Measurements from ENCODE around the gene UTF1.
A peak's percentile ranks its signal among the peaks of the same experiment; 100 is the strongest.

The UTF1 gene

GRCh38 chr10:133236401-133237240, 6.6 kb downstream of the UTF1 start:
- Histone ChIP-seq H3K79me1 (ENCODE audit: low read length) (no peaks in the 10 kb centered on the region), H3K4ac (ENCODE audit: low read depth, low read length) (peak overlapping the region; percentile 22), H2BK5ac (ENCODE audit: low read length) (no peak overlapping the region), H4K5ac (ENCODE audit: low read length) (no peak overlapping the region), H2AK5ac (ENCODE audit: low read length) (no peak overlapping the region), H3K4me2 (ENCODE audit: low read length) (peak overlapping the region; percentile 57), H3K27me3 (ENCODE audit: insufficient read depth, low read length, poor library complexity) (peaks cover 19% of the 10 kb centered on the region), H3K56ac (ENCODE audit: low read length) (peak overlapping the region; percentile 90), H3K4me3 (ENCODE audit: low read length) (peak overlapping the region; percentile 24), H4K8ac (ENCODE audit: low read depth, low read length) (no peak overlapping the region), H3K36me3 (ENCODE audit: control insufficient read depth, insufficient read depth, low read length) (no peaks in the 10 kb centered on the region), H3K23ac (ENCODE audit: low read length) (peak overlapping the region; percentile 99), H2BK15ac (replicated peaks; ENCODE audit: low read depth) (no peak overlapping the region), H3K79me2 (ENCODE audit: control insufficient read depth, insufficient read depth, low read length) (no peaks in the 10 kb centered on the region), H2BK120ac (ENCODE audit: low read depth, low read length) (peak overlapping the region; percentile 1), H3K9ac (ENCODE audit: low read length) (peak overlapping the region; percentile 77), H3K4me1 (ENCODE audit: control insufficient read depth, low read depth, low read length) (peaks cover 3% of the 10 kb centered on the region), H3K18ac (ENCODE audit: low read length) (peak overlapping the region; percentile 42), H3K27ac (ENCODE audit: low read depth, low read length) (no peak overlapping the region)
- no CpG with 5 or more reads among the region's 103 CpGs for WGBS (ENCODE audit: extremely low coverage, insufficient coverage, low lambda C conversion rate)
- no peak for DNase-seq

GRCh38 chr10:133237241-133237587, 7.2 kb downstream of the UTF1 start:
- Histone ChIP-seq H3K36me3 (ENCODE audit: control insufficient read depth, insufficient read depth, low read length) (no peaks in the 10 kb centered on the region), H2AK5ac (ENCODE audit: low read length) (no peak overlapping the region), H3K27ac (ENCODE audit: low read depth, low read length) (no peak overlapping the region), H3K18ac (ENCODE audit: low read length) (peak overlapping the region; percentile 1), H3K9ac (ENCODE audit: low read length) (peak overlapping the region; percentile 77), H2BK15ac (replicated peaks; ENCODE audit: low read depth) (no peak overlapping the region), H3K79me2 (ENCODE audit: control insufficient read depth, insufficient read depth, low read length) (no peaks in the 10 kb centered on the region), H3K27me3 (ENCODE audit: insufficient read depth, low read length, poor library complexity) (peaks cover 14% of the 10 kb centered on the region), H2BK120ac (ENCODE audit: low read depth, low read length) (peak overlapping the region; percentile 1), H3K56ac (ENCODE audit: low read length) (peak overlapping the region; percentile 90), H3K79me1 (ENCODE audit: low read length) (no peaks in the 10 kb centered on the region), H2BK5ac (ENCODE audit: low read length) (no peak overlapping the region), H4K5ac (ENCODE audit: low read length) (no peak overlapping the region), H3K4me3 (ENCODE audit: low read length) (no peak overlapping the region), H3K4me1 (ENCODE audit: control insufficient read depth, low read depth, low read length) (peaks cover 3% of the 10 kb centered on the region), H3K23ac (ENCODE audit: low read length) (peak overlapping the region; percentile 6), H3K4me2 (ENCODE audit: low read length) (peak overlapping the region; percentile 57), H3K4ac (ENCODE audit: low read depth, low read length) (peak overlapping the region; percentile 22), H4K8ac (ENCODE audit: low read depth, low read length) (no peak overlapping the region)
- DNase-seq, result no peak
- no CpG with 5 or more reads among the region's 32 CpGs for WGBS (ENCODE audit: extremely low coverage, insufficient coverage, low lambda C conversion rate)

GRCh38 chr10:133237588-133238465, 7.8 kb downstream of the UTF1 start, which contains the start of gene VENTX:
VENTX (plus strand) TSS chr10:133237855; CDS start chr10:133237915, 60 bp downstream.
- Histone ChIP-seq H3K9ac (ENCODE audit: low read length) (peak within 1 kb of the TSS; percentile 77), H2BK5ac (ENCODE audit: low read length) (peak within 1 kb of the TSS; percentile 30), H2BK120ac (ENCODE audit: low read depth, low read length) (peak within 1 kb of the TSS; percentile 1), H3K4me2 (ENCODE audit: low read length) (peak within 1 kb of the TSS; percentile 57), H2AK5ac (ENCODE audit: low read length) (no peak within 1 kb of the TSS), H3K79me2 (ENCODE audit: control insufficient read depth, insufficient read depth, low read length) (no peaks in the 10 kb centered on the region), H3K36me3 (ENCODE audit: control insufficient read depth, insufficient read depth, low read length) (no peaks in the 10 kb centered on the region), H3K27ac (ENCODE audit: low read depth, low read length) (peak within 1 kb of the TSS; percentile 42), H3K4me1 (ENCODE audit: control insufficient read depth, low read depth, low read length) (peaks cover 3% of the 10 kb centered on the region), H2BK15ac (replicated peaks; ENCODE audit: low read depth) (no peak within 1 kb of the TSS), H3K4ac (ENCODE audit: low read depth, low read length) (peak within 1 kb of the TSS; percentile 48), H4K5ac (ENCODE audit: low read length) (no peak within 1 kb of the TSS), H3K27me3 (ENCODE audit: insufficient read depth, low read length, poor library complexity) (peaks cover 14% of the 10 kb centered on the region), H3K4me3 (ENCODE audit: low read length) (peak within 1 kb of the TSS; percentile 39), H3K56ac (ENCODE audit: low read length) (peak within 1 kb of the TSS; percentile 90), H3K23ac (ENCODE audit: low read length) (peak within 1 kb of the TSS; percentile 99), H4K8ac (ENCODE audit: low read depth, low read length) (no peak within 1 kb of the TSS), H3K79me1 (ENCODE audit: low read length) (no peaks in the 10 kb centered on the region), H3K18ac (ENCODE audit: low read length) (peak within 1 kb of the TSS; percentile 62)
- WGBS (ENCODE audit: extremely low coverage, insufficient coverage, low lambda C conversion rate), result no CpG with 5 or more reads among the region's 60 CpGs
- peak; percentile 99 for DNase-seq

GRCh38 chr10:133238466-133238804, 8.4 kb downstream of the UTF1 start:
- H3K27me3 ChIP-seq (ENCODE audit: insufficient read depth, low read length, poor library complexity), result peaks cover 14% of the 10 kb centered on the region

GRCh38 chr10:133239990-133240389, 10.0 kb downstream of the UTF1 start:
- H3K56ac ChIP-seq (ENCODE audit: low read length), result no peak overlapping the region
- H2BK120ac ChIP-seq (ENCODE audit: low read depth, low read length), result no peak overlapping the region
- no peak overlapping the region for H3K27ac ChIP-seq (ENCODE audit: low read depth, low read length)
- no peak overlapping the region for H4K8ac ChIP-seq (ENCODE audit: low read depth, low read length)
- no CpG with 5 or more reads among the region's 15 CpGs for WGBS (ENCODE audit: extremely low coverage, insufficient coverage, low lambda C conversion rate)
- DNase-seq, result no peak
- no peak overlapping the region for H4K5ac ChIP-seq (ENCODE audit: low read length)
- H2AK5ac ChIP-seq (ENCODE audit: low read length), result no peak overlapping the region
- peaks cover 14% of the 10 kb centered on the region for H3K27me3 ChIP-seq (ENCODE audit: insufficient read depth, low read length, poor library complexity)
- no peak overlapping the region for H3K4me3 ChIP-seq (ENCODE audit: low read length)
- H3K4ac ChIP-seq (ENCODE audit: low read depth, low read length), result no peak overlapping the region
- no peak overlapping the region for H2BK15ac ChIP-seq (replicated peaks; ENCODE audit: low read depth)
- H3K36me3 ChIP-seq (ENCODE audit: control insufficient read depth, insufficient read depth, low read length), result no peaks in the 10 kb centered on the region
- H2BK5ac ChIP-seq (ENCODE audit: low read length), result no peak overlapping the region
- no peak overlapping the region for H3K4me2 ChIP-seq (ENCODE audit: low read length)
- no peak overlapping the region for H3K18ac ChIP-seq (ENCODE audit: low read length)
- no peak overlapping the region for H3K9ac ChIP-seq (ENCODE audit: low read length)
- H3K79me1 ChIP-seq (ENCODE audit: low read length), result no peaks in the 10 kb centered on the region
- H3K79me2 ChIP-seq (ENCODE audit: control insufficient read depth, insufficient read depth, low read length), result no peaks in the 10 kb centered on the region
- peaks cover 3% of the 10 kb centered on the region for H3K4me1 ChIP-seq (ENCODE audit: control insufficient read depth, low read depth, low read length)
- H3K23ac ChIP-seq (ENCODE audit: low read length), result no peak overlapping the region

More at GRCh38 chr10:133238466-133238804, 8.4 kb downstream of the UTF1 start:
- H3K79me1 ChIP-seq (ENCODE audit: low read length), result no peaks in the 10 kb centered on the region
- no peak overlapping the region for H2BK120ac ChIP-seq (ENCODE audit: low read depth, low read length)
- peak overlapping the region; percentile 62 for H3K18ac ChIP-seq (ENCODE audit: low read length)
- H2AK5ac ChIP-seq (ENCODE audit: low read length), result no peak overlapping the region
- H2BK15ac ChIP-seq (replicated peaks; ENCODE audit: low read depth), result no peak overlapping the region
- no CpG with 5 or more reads among the region's 15 CpGs for WGBS (ENCODE audit: extremely low coverage, insufficient coverage, low lambda C conversion rate)
- no peak overlapping the region for H4K8ac ChIP-seq (ENCODE audit: low read depth, low read length)
- no peaks in the 10 kb centered on the region for H3K79me2 ChIP-seq (ENCODE audit: control insufficient read depth, insufficient read depth, low read length)
- H3K9ac ChIP-seq (ENCODE audit: low read length), result peak overlapping the region; percentile 56
- no peak overlapping the region for H3K27ac ChIP-seq (ENCODE audit: low read depth, low read length)
- H3K4me2 ChIP-seq (ENCODE audit: low read length), result peak overlapping the region; percentile 42
- H4K5ac ChIP-seq (ENCODE audit: low read length), result no peak overlapping the region
- peaks cover 3% of the 10 kb centered on the region for H3K4me1 ChIP-seq (ENCODE audit: control insufficient read depth, low read depth, low read length)
- H3K4me3 ChIP-seq (ENCODE audit: low read length), result peak overlapping the region; percentile 39
- H3K4ac ChIP-seq (ENCODE audit: low read depth, low read length), result peak overlapping the region; percentile 48
- no peak overlapping the region for H2BK5ac ChIP-seq (ENCODE audit: low read length)
- H3K56ac ChIP-seq (ENCODE audit: low read length), result peak overlapping the region; percentile 79
- no peaks in the 10 kb centered on the region for H3K36me3 ChIP-seq (ENCODE audit: control insufficient read depth, insufficient read depth, low read length)
- peak overlapping the region; percentile 80 for H3K23ac ChIP-seq (ENCODE audit: low read length)
- no peak for DNase-seq

Measured in mesendoderm (in vitro differentiated cells).